Gastrocnemius medialis (tissue), 4 donors: ENCODE data around the gene KCNC3.

ENCODE experiments used
- CTCF ChIP-seq, 5 experiments: fragments of 450-650 bp in 3 of 5; fragments of 200-600 bp in 2 of 5; sonication (generic) in 2 of 5; IDR thresholded peaks in 4 of 5; conservative IDR thresholded peaks in 1 of 5; 1 replicate in 4 of 5; 2 replicates in 1 of 5; pipeline ENCODE4 v1.5.1; 2016 to 2019; ENCODE audit warnings: antibody characterized with exemption in 5 of 5, mild to moderate bottlenecking in 3 of 5, moderate library complexity in 3 of 5
- POLR2A ChIP-seq, 2 donors: fragments of 450-650 bp; IDR thresholded peaks; one replicate each; pipeline ENCODE4 v1.6.1; 2017; ENCODE audit warnings: antibody characterized with exemption in 2 of 2, mild to moderate bottlenecking in 2 of 2, moderate library complexity in 2 of 2

GRCh38 chr19:50290775-50291174 is 38.4 kb downstream of the KCNC3 start:
- TF ChIP-seq CTCF (IDR thresholded peaks at IDR 0.05 in 4 of 5, conservative IDR thresholded peaks at IDR 0.05 in 1 of 5) = no peak
- no peak for TF ChIP-seq POLR2A (IDR thresholded peaks at IDR 0.05)
